Glutamatergic neuron (in vitro differentiated cells): ENCODE data around the gene ADARB2. TPM values are rescaled to one million over a fixed set of nuclear protein-coding genes. Genes with fewer than 3 reads are reported as not detected.

ENCODE experiments used
- DNase-seq: peaks from one replicate; pipeline ENCODE4 v3.0.0; 2022
- H3K27ac Mint-ChIP-seq: one replicate; pipeline ENCODE4 v1.8.0; 2020; ENCODE audit warnings: mild to moderate bottlenecking, mixed read lengths, inconsistent platforms; ENCODE audit not compliant: unreplicated experiment
- H3K27me3 Mint-ChIP-seq: one replicate; pipeline ENCODE4 v1.8.0; 2020; ENCODE audit warnings: mild to moderate bottlenecking, moderate library complexity, mixed read lengths, inconsistent platforms; ENCODE audit not compliant: unreplicated experiment
- H3K36me3 Mint-ChIP-seq: one replicate; pipeline ENCODE4 v1.8.0; 2020; ENCODE audit warnings: mild to moderate bottlenecking, mixed read lengths, inconsistent platforms; ENCODE audit not compliant: unreplicated experiment
- H3K4me1 Mint-ChIP-seq: one replicate; pipeline ENCODE4 v1.8.0; 2020; ENCODE audit warnings: mild to moderate bottlenecking, low read depth, mixed read lengths, inconsistent platforms; ENCODE audit not compliant: unreplicated experiment
- H3K4me3 Mint-ChIP-seq: one replicate; pipeline ENCODE4 v1.8.0; 2020; ENCODE audit warnings: mild to moderate bottlenecking, mixed read lengths, inconsistent platforms; ENCODE audit not compliant: unreplicated experiment
- H3K9me3 Mint-ChIP-seq: one replicate; pipeline ENCODE4 v1.8.0; 2020; ENCODE audit warnings: mild to moderate bottlenecking, moderate library complexity, mixed read lengths, inconsistent platforms; ENCODE audit not compliant: unreplicated experiment
- total RNA-seq: library from RNA; stranded (reverse); fragmentation: NEBNext Ultra II Directional; extraction: Animal tissue kit (Norgen Biotek cat#: 25700); gene quantifications from one replicate; pipeline ENCODE4 v1.2.1, GENCODE V29; 2021; ENCODE audit not compliant: unreplicated experiment
- TF ChIP-seq, protein P1 (sequence below): fragments of 200-600 bp; sonication (generic); IDR thresholded peaks from one replicate; pipeline ENCODE4 v1.5.0; 2021; ENCODE audit not compliant: partially characterized antibody, unreplicated experiment

The ADARB2 gene
- total RNA-seq, 1 donor from 2014 or later: 20.6 TPM

DNA sequence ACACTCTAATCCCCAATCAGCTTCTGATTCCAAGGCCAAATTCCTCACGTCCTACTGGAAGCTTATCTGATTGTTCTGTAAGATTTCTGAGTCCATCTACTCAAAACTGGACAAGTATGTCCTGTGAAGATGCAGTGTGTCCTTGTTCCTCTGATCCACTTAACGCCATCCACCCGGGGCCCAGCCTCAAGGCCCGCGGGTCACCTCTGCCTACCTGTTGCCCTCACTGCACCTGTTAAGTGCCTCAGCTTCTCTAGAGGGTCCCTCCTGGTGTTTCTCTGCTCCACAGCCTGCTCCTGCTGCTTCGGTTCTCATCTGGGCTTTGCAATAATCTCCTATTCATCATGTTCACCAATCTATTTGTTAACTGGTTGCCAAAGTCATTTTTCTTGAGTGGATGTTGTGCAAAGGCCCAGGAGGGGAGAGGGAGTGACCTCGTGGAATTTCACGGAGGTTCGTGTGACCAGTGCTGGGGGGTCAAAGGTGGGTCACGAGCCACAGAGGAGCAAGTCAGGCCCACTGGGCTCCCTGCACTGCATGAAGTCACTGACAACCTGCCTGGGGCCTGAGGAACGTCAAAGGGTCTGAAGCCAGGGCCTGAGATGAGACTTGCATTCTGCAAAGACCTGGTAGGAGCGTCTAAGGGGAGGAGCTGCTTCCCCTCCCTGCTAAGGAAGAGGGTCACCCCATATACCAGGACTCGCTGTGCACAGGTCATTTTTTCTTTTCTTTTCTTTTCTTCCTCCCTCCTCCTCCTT lies 343.0 kb downstream of the ADARB2 start:
- Mint-ChIP-seq H3K4me1 (peaks cover 11% of the 10 kb centered on the region), H3K9me3 (peaks cover 3% of the 10 kb centered on the region), H3K4me3 (no peak overlapping the region), H3K27me3 (no peaks in the 10 kb centered on the region), H3K27ac (no peak overlapping the region), H3K36me3 (no peaks in the 10 kb centered on the region)
- DNase-seq: no peak
- TF ChIP-seq, protein P1, sequence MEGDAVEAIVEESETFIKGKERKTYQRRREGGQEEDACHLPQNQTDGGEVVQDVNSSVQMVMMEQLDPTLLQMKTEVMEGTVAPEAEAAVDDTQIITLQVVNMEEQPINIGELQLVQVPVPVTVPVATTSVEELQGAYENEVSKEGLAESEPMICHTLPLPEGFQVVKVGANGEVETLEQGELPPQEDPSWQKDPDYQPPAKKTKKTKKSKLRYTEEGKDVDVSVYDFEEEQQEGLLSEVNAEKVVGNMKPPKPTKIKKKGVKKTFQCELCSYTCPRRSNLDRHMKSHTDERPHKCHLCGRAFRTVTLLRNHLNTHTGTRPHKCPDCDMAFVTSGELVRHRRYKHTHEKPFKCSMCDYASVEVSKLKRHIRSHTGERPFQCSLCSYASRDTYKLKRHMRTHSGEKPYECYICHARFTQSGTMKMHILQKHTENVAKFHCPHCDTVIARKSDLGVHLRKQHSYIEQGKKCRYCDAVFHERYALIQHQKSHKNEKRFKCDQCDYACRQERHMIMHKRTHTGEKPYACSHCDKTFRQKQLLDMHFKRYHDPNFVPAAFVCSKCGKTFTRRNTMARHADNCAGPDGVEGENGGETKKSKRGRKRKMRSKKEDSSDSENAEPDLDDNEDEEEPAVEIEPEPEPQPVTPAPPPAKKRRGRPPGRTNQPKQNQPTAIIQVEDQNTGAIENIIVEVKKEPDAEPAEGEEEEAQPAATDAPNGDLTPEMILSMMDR: no peak

DNA sequence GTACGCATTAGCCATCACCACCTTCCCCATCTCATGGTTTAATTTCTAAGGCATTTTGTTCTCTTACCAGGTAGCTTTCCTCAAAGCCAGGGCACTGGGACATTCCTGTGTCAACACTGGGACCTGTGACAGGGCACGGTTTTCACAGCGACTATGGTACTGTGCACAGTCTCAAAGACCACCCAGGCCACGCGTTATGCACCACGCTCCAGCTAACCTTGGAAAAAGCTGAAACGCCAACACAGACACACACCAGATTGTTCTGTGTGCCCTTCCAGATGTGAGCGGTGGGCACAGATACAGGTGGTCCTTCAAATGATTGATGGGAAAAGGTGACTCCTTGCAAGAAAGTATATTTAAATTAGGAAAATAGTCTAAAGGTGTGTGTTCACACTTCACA lies 343.8 kb downstream of the ADARB2 start:
- no peak overlapping the region for H3K27ac Mint-ChIP-seq
- H3K4me3 Mint-ChIP-seq: no peak overlapping the region
- peaks cover 3% of the 10 kb centered on the region for H3K9me3 Mint-ChIP-seq
- H3K27me3 Mint-ChIP-seq: no peaks in the 10 kb centered on the region
- peaks cover 4% of the 10 kb centered on the region for H3K4me1 Mint-ChIP-seq
- TF ChIP-seq, protein P1: no peak
- no peak for DNase-seq
- H3K36me3 Mint-ChIP-seq: no peaks in the 10 kb centered on the region

- Mint-ChIP-seq H3K27ac (no peak overlapping the region), H3K4me1 (peaks cover 4% of the 10 kb centered on the region), H3K36me3 (no peaks in the 10 kb centered on the region), H3K27me3 (no peaks in the 10 kb centered on the region), H3K9me3 (peaks cover 3% of the 10 kb centered on the region), H3K4me3 (no peak overlapping the region)
- no peak for DNase-seq
- TF ChIP-seq, protein P1: no peak
Observed at GRCh38 chr10:1392127-1392526, 345.2 kb downstream of the ADARB2 start.

DNA sequence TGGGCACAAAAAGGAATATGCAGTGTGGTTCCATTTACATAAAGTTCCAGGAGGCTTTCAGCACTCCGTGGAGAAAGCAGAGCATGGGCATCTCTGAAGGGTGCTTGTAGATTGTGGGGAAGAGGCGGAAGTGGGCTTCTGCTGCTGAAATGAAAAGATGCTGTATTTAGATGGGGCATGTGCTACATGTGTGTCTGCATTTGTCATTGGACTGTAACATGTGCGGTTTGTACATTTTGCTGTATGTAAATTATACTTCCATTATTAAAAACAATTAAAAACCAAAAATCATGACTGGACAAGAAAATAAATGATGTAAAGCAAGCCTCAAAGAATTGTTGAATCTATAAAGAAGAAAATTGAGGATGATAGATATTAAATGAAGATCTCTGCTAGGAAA lies 347.1 kb downstream of the ADARB2 start:
- Mint-ChIP-seq H3K9me3 (peaks cover 3% of the 10 kb centered on the region), H3K27ac (no peak overlapping the region), H3K27me3 (no peaks in the 10 kb centered on the region), H3K4me1 (peaks cover 4% of the 10 kb centered on the region), H3K36me3 (peaks cover 5% of the 10 kb centered on the region), H3K4me3 (no peak overlapping the region)
- TF ChIP-seq, protein P1: no peak
- no peak for DNase-seq

GRCh38 chr10:1384026-1384425 lies 353.3 kb downstream of the ADARB2 start:
- H3K4me1 Mint-ChIP-seq: peaks cover 11% of the 10 kb centered on the region
- DNase-seq: no peak
- no peaks in the 10 kb centered on the region for H3K27me3 Mint-ChIP-seq
- H3K36me3 Mint-ChIP-seq: peaks cover 5% of the 10 kb centered on the region
- no peak overlapping the region for H3K4me3 Mint-ChIP-seq
- TF ChIP-seq, protein P1: no peak
- H3K9me3 Mint-ChIP-seq: no peaks in the 10 kb centered on the region
- H3K27ac Mint-ChIP-seq: no peak overlapping the region
